Caco-2 (cell line): ENCODE data around the gene YIF1B. TPM values are rescaled to one million over a fixed set of nuclear protein-coding genes. Genes with fewer than 3 reads are reported as not detected.

Experiments
- BruUV-seq: library from RNA; stranded (reverse); fragments of 400-500 nt; replicated peaks from 2 replicates; lab custom pipeline; 2021; lab: Mats Ljungman, UMichigan
- CTCF ChIA-PET: fragments of 300-600 bp; sonication (Branson Sonifier 250); formaldehyde crosslinking; loops from one replicate; lab custom pipeline; 2022; ENCODE audit warnings: antibody characterized with exemption; lab: Charles Lee
- POLR2A ChIA-PET: fragments of 300-600 bp; sonication (Branson Sonifier 250); formaldehyde crosslinking; loops from one replicate; lab custom pipeline; 2022; ENCODE audit warnings: antibody characterized with exemption; lab: Charles Lee
- DNase-seq, 2 experiments: peaks; one replicate each; pipeline versions ENCODE4 v3.0.0 to v3.0.0-alpha.2; 2020 to 2022
- H3K27me3 ChIP-seq: replicated peaks from 2 replicates; pipeline ENCODE4 v1.6.0; 2011; ENCODE audit warnings: low read length; ENCODE audit not compliant: control insufficient read depth, insufficient read depth
- H3K36me3 ChIP-seq: 2 replicates; pipeline ENCODE4 v1.5.1; 2011; ENCODE audit warnings: low read length; ENCODE audit not compliant: control insufficient read depth, insufficient read depth
- H3K4me1 ChIP-seq: fragments of 250-450 bp; sonication (Bioruptor Pico); 2 replicates; pipeline ENCODE4 v1.5.1; 2020; ENCODE audit warnings: mild to moderate bottlenecking
- H3K4me3 ChIP-seq: 2 replicates; pipeline ENCODE4 v1.5.1; 2011; ENCODE audit warnings: low read depth, mild to moderate bottlenecking, control low read depth, low read length
- H3K9me3 ChIP-seq: fragments of 250-450 bp; sonication (Bioruptor Pico); 2 replicates; pipeline ENCODE4 v1.5.1; 2020; ENCODE audit warnings: mild to moderate bottlenecking, moderate library complexity
- H3K27ac Mint-ChIP-seq: one replicate; pipeline ENCODE4 v1.8.0; 2022; ENCODE audit warnings: mixed read lengths; ENCODE audit not compliant: unreplicated experiment
- H3K27me3 Mint-ChIP-seq: one replicate; pipeline ENCODE4 v1.8.0; 2022; ENCODE audit warnings: mixed read lengths; ENCODE audit not compliant: insufficient read depth, unreplicated experiment
- H3K36me3 Mint-ChIP-seq: one replicate; pipeline ENCODE4 v1.8.0; 2022; ENCODE audit warnings: mild to moderate bottlenecking, mixed read lengths; ENCODE audit not compliant: insufficient read depth, unreplicated experiment
- H3K4me1 Mint-ChIP-seq: one replicate; pipeline ENCODE4 v1.8.0; 2022; ENCODE audit warnings: low read depth, mixed read lengths; ENCODE audit not compliant: unreplicated experiment
- H3K4me3 Mint-ChIP-seq: one replicate; pipeline ENCODE4 v1.8.0; 2022; ENCODE audit warnings: mild to moderate bottlenecking, moderate library complexity, mixed read lengths; ENCODE audit not compliant: unreplicated experiment
- H3K9me3 Mint-ChIP-seq: one replicate; pipeline ENCODE4 v1.8.0; 2022; ENCODE audit warnings: mixed read lengths; ENCODE audit not compliant: unreplicated experiment
- intact Hi-C: fragments of 100-400 bp; cut with micrococcal nuclease; formaldehyde crosslinking; loops from one replicate; pipeline ENCODE4 v1.10.0; 2022; ENCODE audit not compliant: unreplicated experiment
- total RNA-seq: library from RNA; stranded (reverse); gene quantifications from 2 replicates; pipeline ENCODE4 v1.2.3, GENCODE V29; 2022
- TF ChIP-seq, protein P1 (sequence below), 2 experiments: fragments of 200-600 bp in 1 of 2; IDR thresholded peaks; 1 replicate in 1 of 2; 2 replicates in 1 of 2; pipeline versions ENCODE4 v1.5.1 to v1.8.0; 2011 to 2022; ENCODE audit warnings: antibody characterized with exemption in 1 of 2, control low read depth in 1 of 2, inconsistent platforms in 1 of 2, low read depth in 1 of 2, low read length in 1 of 2, mild to moderate bottlenecking in 1 of 2, moderate library complexity in 1 of 2; ENCODE audit not compliant: insufficient read depth in 1 of 2, severe bottlenecking in 1 of 2, unreplicated experiment in 1 of 2

YIF1B gene
- total RNA-seq, 1 experiment from 2014 or later: 66.7 TPM

DNA sequence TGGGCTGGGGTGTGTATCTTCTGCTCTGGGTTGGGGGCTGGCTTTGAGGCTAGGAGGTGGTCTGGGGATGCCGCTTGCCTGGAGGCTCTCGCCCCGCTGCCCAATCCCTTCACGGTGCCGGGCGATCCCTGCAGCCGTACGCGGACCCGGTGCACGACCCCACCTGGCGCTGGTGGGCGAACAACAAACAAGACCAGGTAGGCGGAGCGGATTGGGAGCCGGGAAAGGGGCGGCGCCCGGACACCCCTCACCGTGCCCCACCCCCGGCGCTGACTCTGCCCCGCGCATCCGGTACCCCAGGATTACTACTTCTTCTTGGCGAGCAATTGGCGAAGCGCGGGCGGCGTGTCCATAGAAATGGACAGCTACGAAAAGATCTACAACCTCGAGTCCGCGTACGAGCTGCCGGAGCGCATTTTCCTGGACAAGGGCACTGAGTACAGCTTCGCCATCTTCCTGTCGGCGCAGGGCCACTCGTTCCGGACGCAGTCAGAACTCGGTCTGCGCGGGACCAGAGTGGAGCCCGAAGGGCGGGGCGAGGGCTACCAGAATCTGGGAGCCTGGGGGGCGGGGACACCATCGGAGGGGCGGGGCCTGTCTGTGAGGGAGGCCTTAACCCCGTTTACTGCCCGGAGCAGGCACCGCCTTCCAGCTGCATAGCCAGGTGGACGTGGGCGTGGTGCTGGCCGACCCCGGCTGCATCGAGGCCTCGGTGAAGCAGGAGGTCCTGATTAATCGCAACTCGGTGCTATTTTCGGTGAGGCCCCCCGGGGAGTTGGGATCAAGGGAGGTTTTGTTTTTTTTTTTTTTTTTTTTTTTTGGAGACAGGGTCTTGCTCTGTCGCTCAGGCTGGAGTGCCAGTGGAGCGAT lies 46.6 kb upstream of the YIF1B start:
- H3K4me3 Mint-ChIP-seq: peak overlapping the region; percentile 79
- H3K36me3 Mint-ChIP-seq: peaks cover 16% of the 10 kb centered on the region
- CTCF ChIA-PET: interaction anchor here (0.6 to 2.9 kb wide), 11 partner anchors 12 to 567 kb away, joined by 3 to 21 read pairs (median 4); partner anchors contain the start of genes FAM98C and PSMD8
- intact Hi-C loops: loop anchor here (1.0 kb wide), 1 partner anchor 25 kb away; no protein-coding TSS in a partner anchor
- peak overlapping the region; percentile 96 for H3K4me3 ChIP-seq
- peaks cover 19% of the 10 kb centered on the region for H3K4me1 Mint-ChIP-seq
- H3K27me3 ChIP-seq: peaks cover 7% of the 10 kb centered on the region
- BruUV-seq: no TSS peak
- TF ChIP-seq, protein P1, sequence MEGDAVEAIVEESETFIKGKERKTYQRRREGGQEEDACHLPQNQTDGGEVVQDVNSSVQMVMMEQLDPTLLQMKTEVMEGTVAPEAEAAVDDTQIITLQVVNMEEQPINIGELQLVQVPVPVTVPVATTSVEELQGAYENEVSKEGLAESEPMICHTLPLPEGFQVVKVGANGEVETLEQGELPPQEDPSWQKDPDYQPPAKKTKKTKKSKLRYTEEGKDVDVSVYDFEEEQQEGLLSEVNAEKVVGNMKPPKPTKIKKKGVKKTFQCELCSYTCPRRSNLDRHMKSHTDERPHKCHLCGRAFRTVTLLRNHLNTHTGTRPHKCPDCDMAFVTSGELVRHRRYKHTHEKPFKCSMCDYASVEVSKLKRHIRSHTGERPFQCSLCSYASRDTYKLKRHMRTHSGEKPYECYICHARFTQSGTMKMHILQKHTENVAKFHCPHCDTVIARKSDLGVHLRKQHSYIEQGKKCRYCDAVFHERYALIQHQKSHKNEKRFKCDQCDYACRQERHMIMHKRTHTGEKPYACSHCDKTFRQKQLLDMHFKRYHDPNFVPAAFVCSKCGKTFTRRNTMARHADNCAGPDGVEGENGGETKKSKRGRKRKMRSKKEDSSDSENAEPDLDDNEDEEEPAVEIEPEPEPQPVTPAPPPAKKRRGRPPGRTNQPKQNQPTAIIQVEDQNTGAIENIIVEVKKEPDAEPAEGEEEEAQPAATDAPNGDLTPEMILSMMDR (IDR thresholded peaks at IDR 0.05; ENCODE audit: insufficient read depth in 1 of 2, low read depth in 1 of 2, low read length in 1 of 2, severe bottlenecking in 1 of 2, unreplicated experiment in 1 of 2): no peak
- no peaks in the 10 kb centered on the region for H3K9me3 ChIP-seq
- DNase-seq: peak; percentile 94 to 96
- H3K4me1 ChIP-seq: peaks cover 10% of the 10 kb centered on the region
- POLR2A ChIA-PET: interaction anchor here (0.6 to 1.8 kb wide), 3 partner anchors 12 to 98 kb away, joined by 3 to 15 read pairs (median 7); partner anchors contain the start of genes GGN, PSMD8 and SPINT2
- H3K9me3 Mint-ChIP-seq: no peaks in the 10 kb centered on the region
- peaks cover 13% of the 10 kb centered on the region for H3K27me3 Mint-ChIP-seq
- peak overlapping the region; percentile 20 for H3K27ac Mint-ChIP-seq
- no peaks in the 10 kb centered on the region for H3K36me3 ChIP-seq

DNA sequence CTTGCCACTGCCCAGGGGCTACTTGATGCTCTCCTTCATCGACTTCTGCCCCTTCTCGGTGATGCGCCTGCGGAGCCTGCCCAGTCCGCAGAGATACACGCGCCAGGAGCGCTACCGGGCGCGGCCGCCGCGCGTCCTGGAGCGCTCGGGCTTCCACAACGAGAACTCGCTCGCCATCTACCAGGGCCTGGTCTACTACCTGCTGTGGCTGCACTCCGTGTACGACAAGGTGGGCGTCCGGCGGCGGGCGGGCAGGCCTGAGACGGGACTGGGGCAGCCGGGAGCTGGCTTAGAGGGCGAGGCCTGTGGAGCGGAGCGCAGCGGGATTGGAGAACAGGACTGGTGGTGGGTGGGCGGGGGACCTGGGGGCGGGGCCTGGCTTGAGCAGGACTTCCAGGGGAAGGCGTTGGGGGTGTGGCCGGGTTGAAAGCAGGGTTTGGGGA lies 45.9 kb upstream of the YIF1B start:
- ChIA-PET POLR2A (interaction anchor here (0.6 to 1.8 kb wide), 2 partner anchors 13 to 98 kb away, joined by 3 to 15 read pairs; partner anchors contain the start of genes PSMD8 and SPINT2), CTCF (interaction anchor here (0.6 to 2.9 kb wide), 7 partner anchors 13 to 568 kb away, joined by 3 to 21 read pairs (median 3); partner anchors contain the start of genes FAM98C and PSMD8)
- intact Hi-C loops: loop anchor here (1.0 kb wide), 2 partner anchors 13 to 24 kb away; partner anchors contain the start of gene PSMD8
- H3K36me3 Mint-ChIP-seq: peaks cover 16% of the 10 kb centered on the region
- DNase-seq: peak; percentile 92 to 94
- peaks cover 7% of the 10 kb centered on the region for H3K27me3 ChIP-seq
- H3K27me3 Mint-ChIP-seq: peaks cover 14% of the 10 kb centered on the region
- H3K4me3 ChIP-seq: peak overlapping the region; percentile 96
- peaks cover 19% of the 10 kb centered on the region for H3K4me1 Mint-ChIP-seq
- H3K4me3 Mint-ChIP-seq: peak overlapping the region; percentile 79
- H3K9me3 ChIP-seq: no peaks in the 10 kb centered on the region
- no peaks in the 10 kb centered on the region for H3K9me3 Mint-ChIP-seq
- H3K27ac Mint-ChIP-seq: peak overlapping the region; percentile 20
- H3K36me3 ChIP-seq: no peaks in the 10 kb centered on the region
- H3K4me1 ChIP-seq: peaks cover 10% of the 10 kb centered on the region
- TF ChIP-seq, protein P1 (IDR thresholded peaks at IDR 0.05; ENCODE audit: insufficient read depth in 1 of 2, low read depth in 1 of 2, low read length in 1 of 2, severe bottlenecking in 1 of 2, unreplicated experiment in 1 of 2): peak; percentile 22 to 34
- BruUV-seq: no TSS peak
